Measurements from ENCODE around the gene TRIP12.

DNA sequence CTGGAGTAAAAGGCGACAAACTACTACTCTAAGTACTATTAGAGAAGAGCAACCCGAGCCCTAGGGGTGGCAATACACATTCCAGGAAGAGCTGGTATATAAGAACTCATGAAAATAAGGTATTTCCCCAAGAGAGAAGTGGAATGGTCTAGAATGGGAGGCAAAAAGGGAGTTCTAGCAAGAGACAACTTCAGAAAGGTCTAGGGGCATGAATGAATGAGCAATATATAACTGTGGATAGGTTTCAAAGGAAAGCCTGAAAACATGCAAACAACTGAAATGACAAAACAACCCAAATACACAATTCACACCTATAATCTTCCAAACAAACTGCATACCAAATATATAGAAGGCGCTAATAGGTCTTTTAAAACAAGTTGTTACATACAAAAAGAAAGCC lies 22.2 kb downstream of the TRIP12 start:
- TF ChIP-seq NFYB (CRISPR knock-in tag; IDR thresholded peaks at IDR 0.05) (no peak), ZNF737 (CRISPR knock-in tag; IDR thresholded peaks at IDR 0.05; ENCODE audit: borderline replicate concordance) (no peak), TAF1 (CRISPR knock-in tag; IDR thresholded peaks at IDR 0.05) (no peak), GTF2F1 (IDR thresholded peaks at IDR 0.05; ENCODE audit: low read length) (no peak), E2F5 (CRISPR knock-in tag; conservative IDR thresholded peaks at IDR 0.05) (no peak), TCF12 (IDR thresholded peaks at IDR 0.05) (no peak), TCF12 (CRISPR knock-in tag; IDR thresholded peaks at IDR 0.05) (no peak), ZIK1 (CRISPR knock-in tag; IDR thresholded peaks at IDR 0.05; ENCODE audit: borderline replicate concordance, low read depth) (no peak), SRF (IDR thresholded peaks at IDR 0.05; ENCODE audit: low read depth, low read length) (no peak), ZBTB26 (CRISPR knock-in tag; IDR thresholded peaks at IDR 0.05; ENCODE audit: borderline replicate concordance) (no peak), MAZ (IDR thresholded peaks at IDR 0.05; ENCODE audit: borderline replicate concordance, low read depth, low read length) (no peak), MAZ (CRISPR knock-in tag; IDR thresholded peaks at IDR 0.05; ENCODE audit: low read depth) (no peak), HMGXB4 (CRISPR knock-in tag; IDR thresholded peaks at IDR 0.05; ENCODE audit: borderline replicate concordance in 1 of 2, low read depth in 1 of 2) (no peak), ATF7 (IDR thresholded peaks at IDR 0.05) (no peak), ATF7 (CRISPR knock-in tag; IDR thresholded peaks at IDR 0.05) (no peak), CTCF (CRISPR knock-in tag; IDR thresholded peaks at IDR 0.05) (no peak)
- TF ChIP-seq, protein P1, sequence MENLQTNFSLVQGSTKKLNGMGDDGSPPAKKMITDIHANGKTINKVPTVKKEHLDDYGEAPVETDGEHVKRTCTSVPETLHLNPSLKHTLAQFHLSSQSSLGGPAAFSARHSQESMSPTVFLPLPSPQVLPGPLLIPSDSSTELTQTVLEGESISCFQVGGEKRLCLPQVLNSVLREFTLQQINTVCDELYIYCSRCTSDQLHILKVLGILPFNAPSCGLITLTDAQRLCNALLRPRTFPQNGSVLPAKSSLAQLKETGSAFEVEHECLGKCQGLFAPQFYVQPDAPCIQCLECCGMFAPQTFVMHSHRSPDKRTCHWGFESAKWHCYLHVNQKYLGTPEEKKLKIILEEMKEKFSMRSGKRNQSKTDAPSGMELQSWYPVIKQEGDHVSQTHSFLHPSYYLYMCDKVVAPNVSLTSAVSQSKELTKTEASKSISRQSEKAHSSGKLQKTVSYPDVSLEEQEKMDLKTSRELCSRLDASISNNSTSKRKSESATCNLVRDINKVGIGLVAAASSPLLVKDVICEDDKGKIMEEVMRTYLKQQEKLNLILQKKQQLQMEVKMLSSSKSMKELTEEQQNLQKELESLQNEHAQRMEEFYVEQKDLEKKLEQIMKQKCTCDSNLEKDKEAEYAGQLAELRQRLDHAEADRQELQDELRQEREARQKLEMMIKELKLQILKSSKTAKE (CRISPR knock-in tag; IDR thresholded peaks at IDR 0.05; ENCODE audit: borderline replicate concordance), result no peak
